GM12892 (cell line): Measurements from ENCODE around the gene ZFP62.

Source experiments
- POLR2A ChIP-seq: IDR thresholded peaks from 2 replicates; pipeline ENCODE4 v1.6.1; 2011; ENCODE audit warnings: low read depth, low read length, control low read depth
- POLR2AphosphoS5 ChIP-seq: IDR thresholded peaks from 2 replicates; pipeline ENCODE4 v1.6.1; 2011; ENCODE audit warnings: low read depth, low read length, control low read depth

DNA sequence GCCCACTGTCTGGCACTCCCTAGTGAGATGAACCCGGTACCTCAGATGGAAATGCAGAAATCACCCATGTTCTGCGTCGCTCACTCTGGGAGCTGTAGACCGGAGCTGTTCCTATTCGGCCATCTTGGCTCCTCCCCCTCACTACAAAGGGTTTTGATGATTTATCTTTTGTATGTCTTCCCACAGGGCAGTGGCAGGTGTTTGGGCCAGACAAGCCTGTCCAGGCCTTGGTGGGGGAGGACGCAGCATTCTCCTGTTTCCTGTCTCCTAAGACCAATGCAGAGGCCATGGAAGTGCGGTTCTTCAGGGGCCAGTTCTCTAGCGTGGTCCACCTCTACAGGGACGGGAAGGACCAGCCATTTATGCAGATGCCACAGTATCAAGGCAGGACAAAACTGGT, 47.3 kb upstream of the ZFP62 start:
- TF ChIP-seq POLR2AphosphoS5 (no peak), POLR2A (no peak)
